Activated naive CD8-positive, alpha-beta T cell treated with anti-CD3 and anti-CD28 coated beads, Interleukin-2, amount 50 U/mL, for 16 hours (primary cell): ENCODE data around the gene DHRS4L2.
"Not testable (repeated sequence)": the region's sequence is repeated elsewhere in the genome, so short reads cannot be mapped to it uniquely, and the experiment has no call there.

Experiments
- DNase-seq: peaks from one replicate; pipeline ENCODE4 v3.0.0-alpha.2; 2020; ENCODE audit warnings: low read depth, low spot score

Gene DHRS4L2

GRCh38 chr14:23988607-23989363, at the start of gene DHRS4L2:
Gene DHRS4L2, plus strand, starts transcription at chr14:23988929. Its CDS starts 19 bp downstream, at chr14:23988948.
- peak; percentile 44 for DNase-seq

DNA sequence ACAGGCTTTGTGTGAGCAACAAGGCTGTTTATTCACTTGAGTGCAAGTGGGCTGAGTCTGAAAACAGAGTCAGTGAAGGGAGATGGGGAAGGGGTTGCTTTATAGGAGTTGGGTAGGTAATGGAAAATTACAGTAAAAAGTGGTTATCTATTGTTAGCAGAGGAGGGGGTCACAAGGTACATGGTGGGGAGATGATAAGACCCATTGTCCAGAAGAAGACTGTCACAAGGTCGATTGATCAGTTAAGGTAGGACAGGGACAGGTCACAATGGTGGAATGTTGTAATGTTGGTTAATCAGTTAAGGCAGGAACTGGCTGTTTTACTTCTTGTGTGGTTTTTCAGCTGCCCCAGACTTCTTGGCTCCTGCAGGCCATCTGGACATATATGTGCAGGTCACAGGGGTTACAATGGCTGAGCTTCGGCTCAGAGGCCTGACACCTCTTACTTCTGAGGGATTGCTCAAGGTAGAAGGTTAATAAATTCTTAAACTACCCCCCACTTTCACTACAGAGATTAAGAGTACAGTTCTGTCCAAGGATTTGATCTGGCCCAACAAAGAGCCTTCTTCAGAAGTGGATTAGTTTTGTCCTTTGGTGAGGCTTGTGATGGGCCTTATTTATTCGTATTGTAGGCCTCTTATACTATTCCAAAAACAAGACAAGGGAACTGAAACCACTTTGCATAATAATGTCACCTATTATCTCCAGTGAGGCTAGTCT, 49.0 kb upstream of the DHRS4L2 start:
- DNase-seq = no peak

DNA sequence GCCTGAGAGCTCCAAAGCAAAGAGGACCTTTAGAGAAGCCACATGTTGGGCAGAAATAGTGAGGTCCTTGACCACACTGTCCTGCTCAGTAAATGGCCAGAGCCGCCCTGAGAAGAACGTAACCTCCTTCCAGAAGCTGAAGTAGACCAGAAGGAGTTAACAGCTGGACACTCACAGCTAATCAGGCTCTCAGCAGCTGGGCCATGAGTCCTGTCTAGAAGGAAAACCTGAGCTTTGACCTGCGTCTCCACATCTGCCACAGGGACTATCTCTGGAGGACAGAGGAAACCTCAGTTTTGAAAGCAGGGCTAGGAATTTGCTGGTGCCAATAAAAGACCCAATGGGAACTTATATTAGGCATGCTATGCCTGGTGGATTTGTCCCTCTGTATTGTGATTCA, 47.5 kb upstream of the DHRS4L2 start:
- DNase-seq = no peak

DNA sequence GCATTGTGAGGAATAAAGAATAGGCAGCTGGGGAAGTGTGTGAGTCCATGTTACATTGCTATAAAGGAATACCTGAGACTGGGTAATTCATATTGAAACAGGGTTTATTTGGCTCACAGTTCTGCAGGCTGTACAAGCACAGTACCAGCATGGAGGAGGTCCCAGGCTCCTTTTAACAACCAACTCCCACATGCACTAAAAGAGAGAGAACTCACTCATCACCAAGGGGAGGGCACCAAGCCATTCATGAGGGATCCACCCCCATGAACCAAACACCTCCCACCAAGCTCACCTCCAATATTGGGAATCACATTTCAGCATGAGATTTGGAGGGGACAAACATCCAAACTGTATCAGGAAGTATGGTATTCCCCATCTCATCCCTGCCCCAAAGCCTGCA, 47.1 kb upstream of the DHRS4L2 start:
- no peak for DNase-seq

DNA sequence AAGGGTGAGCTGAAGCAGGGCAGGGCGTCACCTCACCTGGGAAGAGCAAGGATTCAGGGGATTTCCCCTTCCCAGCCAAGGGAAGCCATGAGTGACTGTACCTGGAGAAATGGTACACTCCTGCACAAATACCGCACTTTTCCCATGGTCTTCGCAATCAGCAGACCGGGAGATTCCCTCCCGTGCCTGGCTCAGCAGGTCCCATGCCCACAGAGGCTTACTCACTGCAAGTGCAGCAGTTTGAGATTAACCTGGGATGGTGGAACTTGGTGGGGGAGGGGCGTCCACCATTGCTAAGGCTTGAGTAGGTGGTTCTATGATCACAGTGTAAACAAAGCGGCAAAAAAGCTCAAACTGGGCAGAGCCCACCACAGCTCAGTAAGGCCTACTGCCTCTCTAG, 46.1 kb upstream of the DHRS4L2 start:
- DNase-seq = no peak

GRCh38 chr14:23949069-23949468, 39.7 kb upstream of the DHRS4L2 start:
- not testable (repeated sequence) for DNase-seq

GRCh38 chr14:23950411-23951135, 38.2 kb upstream of the DHRS4L2 start:
- no peak for DNase-seq

DNA sequence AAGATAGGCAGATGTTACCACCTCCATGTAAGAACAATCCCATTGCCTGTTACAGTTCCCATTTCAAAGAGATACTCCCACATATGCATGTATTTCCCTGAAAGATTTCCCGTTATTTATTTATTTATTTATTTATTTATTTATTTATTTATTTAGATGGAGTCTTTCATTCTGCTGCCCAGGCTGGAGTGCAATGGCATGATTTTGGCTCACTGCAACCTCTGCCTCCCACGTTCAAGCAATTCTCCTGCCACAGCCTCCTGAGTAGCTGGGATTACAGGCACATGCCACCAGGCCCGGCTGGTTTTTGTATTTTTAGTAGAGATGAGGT, 37.6 kb upstream of the DHRS4L2 start:
- not testable (repeated sequence) for DNase-seq

- no peak for DNase-seq
These were observed 37.0 kb upstream of the DHRS4L2 start for GRCh38 chr14:23951590-23952201.

- DNase-seq = not testable (repeated sequence)
These were observed 35.6 kb upstream of the DHRS4L2 start for GRCh38 chr14:23953116-23953463.

DNA sequence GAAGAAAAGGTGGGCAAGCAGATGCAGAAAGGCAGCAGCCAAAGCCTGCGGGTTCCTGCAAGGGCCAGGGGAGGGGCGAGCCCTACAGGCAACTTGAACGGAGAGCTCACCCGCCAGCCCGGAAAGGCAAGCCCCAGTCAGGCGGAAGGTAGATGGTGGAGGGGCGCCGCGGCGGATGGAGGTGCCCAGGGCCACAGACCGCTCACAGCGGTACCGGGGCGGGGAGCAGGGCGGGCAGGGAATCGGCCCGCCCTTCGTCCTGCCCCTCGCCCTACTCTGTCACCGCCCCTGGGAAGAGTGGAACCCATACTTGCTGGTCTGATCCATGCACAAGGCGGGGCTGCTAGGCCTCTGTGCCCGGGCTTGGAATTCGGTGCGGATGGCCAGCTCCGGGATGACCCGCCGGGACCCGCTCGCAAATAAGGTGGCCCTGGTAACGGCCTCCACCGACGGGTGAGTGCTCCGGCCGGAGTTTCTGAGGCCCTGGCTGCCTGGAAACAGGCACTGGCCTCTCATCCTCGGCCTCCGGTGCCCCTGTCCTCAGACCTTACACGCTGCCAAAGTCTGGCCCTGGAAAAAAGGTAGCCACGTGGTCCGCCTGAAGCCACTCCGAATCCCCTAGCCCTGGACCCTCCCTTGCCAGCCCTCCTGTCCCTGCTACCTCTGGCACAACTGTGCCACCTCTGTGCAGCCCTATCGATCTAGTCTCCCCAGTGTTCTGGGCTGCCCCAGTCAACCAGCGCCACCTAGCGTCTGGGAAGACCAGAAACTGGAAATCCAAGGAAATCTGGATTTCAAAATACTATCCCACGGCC, 35.1 kb upstream of the DHRS4L2 start, which contains the start of gene DHRS4:
DHRS4 (plus strand) TSS at position 307 of the 815 bp plus-strand sequence; CDS start at position 326, 19 bp downstream.
- peak; percentile 47 for DNase-seq

DNA sequence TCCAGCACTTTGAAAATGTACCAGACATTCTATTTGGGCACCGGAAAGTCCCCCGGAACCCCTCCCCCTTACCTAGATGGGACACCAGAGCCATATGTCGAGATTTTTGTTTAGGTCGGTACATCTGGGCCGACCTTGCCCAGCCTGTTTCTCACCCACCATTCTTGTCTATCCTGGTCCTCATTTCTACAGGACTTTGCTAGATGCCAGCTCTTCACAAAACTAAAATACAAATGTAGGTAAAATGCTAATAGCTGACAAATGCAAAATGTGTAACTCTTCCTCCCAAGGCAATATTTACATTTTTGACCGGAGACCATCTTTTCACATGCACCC, 34.5 kb upstream of the DHRS4L2 start:
- not testable (repeated sequence) for DNase-seq

- not testable (repeated sequence) for DNase-seq
These were observed 33.8 kb upstream of the DHRS4L2 start for GRCh38 chr14:23954965-23955364.

DNA sequence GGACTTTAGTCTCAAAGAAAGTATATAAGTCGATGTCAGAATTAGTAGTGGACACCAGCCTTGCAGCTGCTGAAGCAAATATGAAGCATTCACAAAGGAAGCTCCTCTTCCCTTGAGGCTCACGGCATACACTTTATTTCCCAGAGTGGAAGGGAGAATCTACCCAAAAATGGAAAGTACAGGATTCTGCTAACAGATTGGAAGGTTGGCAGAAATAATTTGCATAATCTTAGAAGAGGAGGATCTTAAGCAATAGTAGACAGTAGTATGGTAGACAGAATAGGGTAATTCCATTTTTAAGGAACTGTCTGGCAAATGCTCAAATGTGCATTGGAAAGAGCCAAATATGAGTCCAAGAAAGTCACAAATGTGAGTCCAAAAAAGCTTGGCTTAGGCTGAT, 32.9 kb upstream of the DHRS4L2 start:
- DNase-seq = not testable (repeated sequence)

GRCh38 chr14:23957913-23958569, 30.7 kb upstream of the DHRS4L2 start:
- not testable (repeated sequence) for DNase-seq

- not testable (repeated sequence) for DNase-seq
These were observed 27.8 kb upstream of the DHRS4L2 start for GRCh38 chr14:23960899-23961298.

- not testable (repeated sequence) for DNase-seq
These were observed 27.0 kb upstream of the DHRS4L2 start for GRCh38 chr14:23961704-23962103.

DNA sequence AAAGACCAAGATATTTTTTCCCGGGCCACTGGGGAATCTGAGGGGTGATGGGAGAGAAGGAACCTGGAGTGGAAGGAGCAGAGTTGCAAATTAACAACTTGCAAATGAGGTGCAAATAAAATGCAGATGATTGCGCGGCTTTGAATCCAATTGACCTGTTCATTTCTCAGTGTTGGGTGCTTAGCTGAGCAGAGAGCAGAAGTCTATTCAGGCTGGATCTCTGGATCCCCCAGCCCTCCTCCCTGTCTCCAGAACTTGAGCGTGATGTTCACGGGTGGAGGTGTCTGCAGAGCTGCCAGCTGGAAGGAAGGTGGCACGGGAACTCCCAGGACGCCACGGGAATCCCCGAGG, 19.6 kb upstream of the DHRS4L2 start:
- DNase-seq = not testable (repeated sequence)

GRCh38 chr14:23969481-23970282, 19.0 kb upstream of the DHRS4L2 start:
- peak; percentile 45 for DNase-seq

DNA sequence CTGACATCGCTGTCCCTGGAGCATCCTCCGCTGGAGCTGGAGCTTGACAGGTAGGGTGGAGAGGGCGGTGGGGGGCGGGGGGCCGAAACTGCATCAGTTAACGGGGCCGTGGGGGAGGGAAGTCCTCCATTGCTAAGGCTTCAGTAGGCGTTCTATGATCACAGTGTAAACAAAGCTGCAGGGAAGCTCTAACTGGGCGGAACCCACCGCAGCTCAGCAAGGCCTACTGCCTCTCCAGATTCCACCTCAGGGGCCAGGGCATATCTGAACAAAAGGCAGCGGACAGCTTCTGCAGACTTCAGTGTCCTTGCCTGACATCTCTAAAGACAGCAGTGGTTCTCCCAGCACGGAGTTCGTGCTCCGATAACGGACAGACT, 18.5 kb upstream of the DHRS4L2 start:
- DNase-seq = not testable (repeated sequence)
